22Rv1 (cell line): Measurements from ENCODE around the gene ANXA2.
A peak's percentile ranks its signal among the peaks of the same experiment; 100 is the strongest.

Source experiments
- H3K27ac ChIP-seq: fragments of 450-650 bp; 2 replicates; pipeline ENCODE4 v1.5.1; 2017
- CTCF ChIP-seq: fragments of 450-650 bp; IDR thresholded peaks from 2 replicates; pipeline ENCODE4 v1.5.1; 2017; ENCODE audit warnings: mild to moderate bottlenecking
- ZFX ChIP-seq: fragments of 450-650 bp; IDR thresholded peaks from 2 replicates; pipeline ENCODE4 v1.6.1; 2017; ENCODE audit warnings: antibody characterized with exemption, borderline replicate concordance

Gene ANXA2

GRCh38 chr15:60370105-60370868 is 27.5 kb downstream of the ANXA2 start:
- TF ChIP-seq CTCF (no peak), ZFX (no peak)

GRCh38 chr15:60369696-60370095 is 28.1 kb downstream of the ANXA2 start:
- TF ChIP-seq ZFX (no peak), CTCF (no peak)
- H3K27ac ChIP-seq, result no peak overlapping the region

More at GRCh38 chr15:60370105-60370868, 27.5 kb downstream of the ANXA2 start:
- peak overlapping the region; percentile 33; the same call in 1 of the 2 replicates for H3K27ac ChIP-seq

- TF ChIP-seq CTCF (no peak), ZFX (no peak)
- no peak overlapping the region for H3K27ac ChIP-seq
Observed at GRCh38 chr15:60364612-60364924, 33.2 kb downstream of the ANXA2 start.

- TF ChIP-seq CTCF (no peak), ZFX (no peak)
- no peak overlapping the region for H3K27ac ChIP-seq
Observed at GRCh38 chr15:60363903-60364611, 33.7 kb downstream of the ANXA2 start.

DNA sequence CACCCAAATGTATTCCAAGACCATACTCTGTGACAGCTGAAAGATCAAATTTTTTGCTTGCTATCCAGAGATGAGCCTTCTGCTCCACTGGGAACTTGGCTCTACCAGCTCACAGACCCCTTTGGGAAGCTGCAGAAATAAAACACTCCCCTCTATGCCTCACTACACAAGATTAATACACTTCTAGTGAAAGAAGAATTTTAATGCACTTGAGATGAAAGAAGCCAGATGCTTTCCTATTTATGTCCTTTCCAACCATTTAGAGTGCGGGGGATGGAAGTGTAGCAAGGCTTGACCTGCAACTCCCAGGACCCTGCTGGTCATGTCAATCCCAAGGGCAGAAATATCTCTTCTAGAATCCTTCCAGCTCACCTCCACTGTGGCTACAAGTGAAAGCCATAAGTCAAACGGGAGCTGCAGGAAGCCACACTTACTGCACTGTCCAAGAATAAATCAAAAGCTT is 34.7 kb downstream of the ANXA2 start:
- H3K27ac ChIP-seq, result no peak overlapping the region
- no peak for TF ChIP-seq CTCF
- no peak for TF ChIP-seq ZFX

DNA sequence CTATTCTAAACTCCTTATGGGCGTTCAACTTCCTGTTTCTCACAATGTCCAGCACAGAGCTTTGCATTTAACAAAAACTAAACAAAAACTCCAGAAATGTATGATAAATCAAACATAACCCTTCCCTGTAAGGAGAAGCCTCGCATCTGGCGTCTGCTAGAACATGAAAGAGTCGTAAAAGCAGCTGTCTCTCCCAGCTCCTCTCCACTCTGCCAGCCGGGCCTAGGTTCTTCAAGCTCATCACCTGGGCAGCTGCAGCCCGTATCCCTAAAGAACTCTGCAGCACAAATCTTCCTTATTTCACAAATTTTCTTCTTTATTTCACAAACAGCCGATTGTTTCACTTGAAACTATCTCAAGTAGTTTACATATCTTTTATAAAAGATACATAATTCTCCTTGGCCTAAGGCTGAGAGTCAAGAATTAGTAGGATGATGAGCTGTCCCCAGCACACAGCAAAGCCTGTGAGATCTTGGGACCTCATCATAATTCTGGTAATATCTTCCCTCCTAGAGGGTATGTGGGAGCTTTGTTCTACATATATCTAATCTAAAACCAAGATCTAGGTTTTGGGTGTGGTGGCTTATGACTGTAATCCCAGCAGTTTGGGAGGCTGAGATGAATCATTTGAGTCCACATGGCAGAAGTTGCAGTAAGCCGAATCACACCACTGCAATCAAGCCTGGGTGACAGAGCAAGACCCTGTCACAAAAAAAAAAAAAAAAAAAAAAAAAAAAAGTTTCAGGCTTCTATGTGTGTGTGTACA is 35.3 kb downstream of the ANXA2 start:
- no peak for TF ChIP-seq ZFX
- TF ChIP-seq CTCF, result no peak
- no peak overlapping the region for H3K27ac ChIP-seq
